HG03159 (cell line): ENCODE results near the gene ORC1.
A peak's percentile ranks its signal among the peaks of the same experiment; 100 is the strongest.
"Not testable (repeated sequence)": the region's sequence is repeated elsewhere in the genome, so short reads cannot be mapped to it uniquely, and the experiment has no call there.

Experiments used
- ATAC-seq: cut with Tn5 transposase; IDR thresholded peaks from one replicate; pipeline ENCODE4 v1.9.1; 2021; ENCODE audit warnings: mild to moderate bottlenecking, moderate library complexity; ENCODE audit not compliant: unreplicated experiment

Gene ORC1

GRCh38 chr1:52393174-52393573 is 11.0 kb downstream of the ORC1 start:
- ATAC-seq: no peak

DNA sequence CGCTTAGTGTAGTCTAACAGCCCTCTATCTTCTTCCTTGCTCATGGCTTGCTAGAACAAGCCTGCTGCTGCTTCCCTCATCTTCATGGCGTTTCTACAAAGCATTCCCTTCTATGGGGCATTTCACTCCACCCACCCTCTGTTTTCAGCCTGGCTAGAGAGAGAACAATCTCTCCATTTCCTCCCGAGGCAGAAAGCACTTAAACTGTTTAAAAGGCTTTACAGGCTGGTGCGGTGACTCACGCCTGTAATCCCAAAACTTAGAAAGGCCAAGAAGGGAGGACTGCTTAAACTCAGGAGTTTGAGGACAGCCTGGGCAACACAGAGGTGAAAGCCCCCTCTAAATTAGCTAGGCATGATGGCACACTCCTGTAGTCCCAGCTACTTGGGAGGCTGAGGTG is 17.8 kb downstream of the ORC1 start:
- ATAC-seq: no peak

GRCh38 chr1:52385376-52385775 is 18.8 kb downstream of the ORC1 start:
- no peak for ATAC-seq

DNA sequence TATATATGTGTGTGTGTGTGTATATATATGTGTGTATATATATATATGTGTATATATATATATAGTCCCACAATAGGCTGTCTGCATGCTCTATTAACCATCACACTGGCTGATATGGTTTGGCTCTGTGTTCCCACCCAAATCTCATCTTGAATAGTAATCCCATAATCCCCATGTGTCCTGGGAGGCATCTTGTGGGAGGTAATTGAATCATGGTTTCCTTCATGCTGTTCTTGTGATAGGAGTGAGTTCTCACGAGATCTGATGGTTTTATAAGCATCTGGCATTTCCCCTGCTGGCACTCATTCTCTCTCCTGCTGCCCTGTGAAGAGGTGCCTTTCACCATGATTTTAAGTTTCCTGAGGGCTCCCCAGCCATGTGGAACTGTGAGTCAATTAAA is 34.4 kb downstream of the ORC1 start:
- ATAC-seq: not testable (repeated sequence)

GRCh38 chr1:52368383-52369172 is 35.6 kb downstream of the ORC1 start:
- no peak for ATAC-seq

DNA sequence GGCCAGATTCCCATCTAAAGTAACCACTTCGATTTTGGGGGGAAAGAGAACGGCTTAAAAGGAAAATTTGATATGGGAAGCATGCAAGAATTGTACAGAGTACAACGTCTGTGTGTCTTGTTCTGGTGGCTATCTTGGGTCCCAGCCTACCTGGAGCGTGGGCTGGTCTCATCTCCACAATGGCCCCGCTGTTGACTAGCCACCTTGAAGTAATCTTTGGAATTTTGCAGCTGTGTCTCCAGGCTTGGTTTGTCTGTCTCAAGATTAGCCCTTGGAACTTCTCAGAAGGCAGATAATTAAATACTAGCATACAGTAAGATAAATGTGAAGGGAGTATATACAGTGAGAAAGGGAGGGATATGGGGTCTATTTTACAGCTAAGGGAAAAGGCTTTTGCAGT is 37.0 kb downstream of the ORC1 start:
- no peak for ATAC-seq

GRCh38 chr1:52366517-52366827 is 37.8 kb downstream of the ORC1 start:
- no peak for ATAC-seq

- ATAC-seq: peak; percentile 90
These were observed 38.3 kb downstream of the ORC1 start, which contains the start of gene CC2D1B for GRCh38 chr1:52365746-52366516. TSS of gene CC2D1B (minus strand) at chr1:52366205. CDS start at chr1:52364620, 1,585 bp downstream.

DNA sequence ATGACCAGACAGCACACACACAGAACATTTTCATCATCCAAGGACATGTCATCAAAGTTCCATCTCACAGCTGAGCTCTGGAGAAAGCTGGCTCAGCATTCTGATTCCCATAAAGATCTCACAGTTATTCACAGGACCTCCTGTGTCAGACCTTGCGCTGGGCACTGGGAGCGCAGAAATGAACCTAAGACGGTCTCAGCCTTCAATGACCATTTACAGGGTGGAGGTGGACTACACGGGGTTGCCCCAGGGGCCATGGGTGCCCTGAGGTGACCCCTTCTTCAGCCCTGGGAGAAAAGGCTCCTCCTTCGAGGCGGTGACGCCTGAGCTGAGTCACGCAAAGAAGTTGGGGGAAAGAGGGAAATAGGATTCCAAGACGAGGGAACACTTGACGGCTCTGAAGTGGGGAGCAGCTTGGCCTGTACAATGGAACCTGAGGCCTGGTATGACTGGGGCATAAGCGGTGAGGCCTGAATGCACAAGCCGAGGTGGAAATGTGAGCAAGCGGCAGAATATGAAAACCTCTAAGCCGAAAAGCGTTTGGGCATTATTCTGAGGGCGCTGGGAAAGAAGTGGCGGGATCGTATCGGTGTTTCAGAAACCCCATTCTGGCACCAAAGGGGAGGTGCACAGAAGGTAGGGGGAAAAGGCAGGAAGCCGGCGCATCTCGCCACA is 39.0 kb downstream of the ORC1 start:
- no peak for ATAC-seq

- no peak for ATAC-seq
These were observed 39.9 kb downstream of the ORC1 start for GRCh38 chr1:52364235-52364839.

DNA sequence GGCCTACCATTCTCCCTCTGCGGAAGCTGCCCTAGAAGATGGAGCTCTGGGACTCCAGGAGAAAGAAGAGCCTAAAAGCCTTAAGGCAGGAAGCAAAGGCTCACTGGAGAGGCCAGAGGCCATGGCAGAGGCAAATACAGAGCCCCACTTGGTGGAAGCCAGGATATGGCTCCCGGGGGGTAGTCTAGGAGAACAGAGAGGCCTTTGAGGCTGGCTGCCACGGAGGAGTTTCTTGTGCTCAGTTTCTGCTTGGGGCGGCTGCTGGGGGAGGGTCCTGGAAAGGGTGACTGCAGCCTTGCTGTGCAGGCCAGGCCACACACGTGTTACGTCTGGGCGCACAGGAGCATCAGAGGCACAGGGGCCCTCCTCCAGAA is 43.6 kb downstream of the ORC1 start:
- no peak for ATAC-seq

GRCh38 chr1:52359676-52360594 is 44.3 kb downstream of the ORC1 start:
- ATAC-seq: no peak

- ATAC-seq: no peak
These were observed 45.2 kb downstream of the ORC1 start for GRCh38 chr1:52358851-52359497.

- no peak for ATAC-seq
These were observed 46.8 kb downstream of the ORC1 start for GRCh38 chr1:52357397-52357796.

GRCh38 chr1:52356818-52357355 is 47.3 kb downstream of the ORC1 start:
- ATAC-seq: no peak

- no peak for ATAC-seq
These were observed 48.2 kb downstream of the ORC1 start for GRCh38 chr1:52355847-52356505.

DNA sequence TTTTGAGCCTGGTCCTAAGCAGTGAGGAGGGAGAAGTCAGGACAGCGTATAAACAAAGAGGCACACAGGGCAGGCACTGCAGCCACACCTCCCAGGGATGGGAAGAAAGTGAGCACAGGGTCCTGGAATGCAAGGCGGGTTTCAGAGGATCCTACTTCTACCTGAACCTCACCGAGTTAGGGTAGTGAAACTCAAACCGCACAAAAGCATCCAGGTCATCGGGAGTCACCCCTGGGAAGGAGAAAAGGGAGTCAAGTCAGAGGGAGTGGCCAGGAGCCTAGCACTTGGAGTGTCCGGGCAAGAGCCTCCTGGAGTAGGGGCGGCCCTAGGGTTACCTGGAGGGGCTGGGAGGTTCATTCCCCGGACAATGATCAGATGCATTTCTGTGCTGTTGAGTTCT is 48.8 kb downstream of the ORC1 start:
- ATAC-seq: no peak

- ATAC-seq: no peak
These were observed 51.5 kb downstream of the ORC1 start for GRCh38 chr1:52352690-52353089.

- no peak for ATAC-seq
These were observed 55.4 kb downstream of the ORC1 start for GRCh38 chr1:52348704-52349300.
